Smooth muscle cell (in vitro differentiated cells): ENCODE data around the gene PLAA. TPM values are rescaled to one million over a fixed set of nuclear protein-coding genes. Genes with fewer than 3 reads are reported as not detected.

Source experiments
- DNase-seq: peaks from one replicate; lab custom pipeline; 2025; ENCODE audit not compliant: unreplicated experiment; lab: John Stamatoyannopoulos, UW
- H2AFZ ChIP-seq: fragments of 200-600 bp; sonication (generic); 2 replicates; pipeline ENCODE4 v1.6.0; 2016; ENCODE audit warnings: antibody characterized with exemption, low read depth, mild to moderate bottlenecking
- H3F3A ChIP-seq: fragments of 200-600 bp; sonication (generic); 2 replicates; pipeline ENCODE4 v1.6.0; 2017; ENCODE audit warnings: antibody characterized with exemption, low read depth
- H3K27ac ChIP-seq: fragments of 200-600 bp; sonication (generic); 2 replicates; pipeline ENCODE4 v1.5.1; 2016; ENCODE audit warnings: low read depth, mild to moderate bottlenecking
- H3K27me3 ChIP-seq: fragments of 200-600 bp; sonication (generic); 2 replicates; pipeline ENCODE4 v1.6.1; 2016; ENCODE audit warnings: low read depth, mild to moderate bottlenecking
- H3K36me3 ChIP-seq: fragments of 200-600 bp; sonication (generic); 2 replicates; pipeline ENCODE4 v1.5.1; 2016; ENCODE audit warnings: low read depth
- H3K4me1 ChIP-seq: fragments of 200-600 bp; sonication (generic); 2 replicates; pipeline ENCODE4 v1.5.1; 2016; ENCODE audit warnings: low read depth
- H3K4me2 ChIP-seq: fragments of 200-600 bp; sonication (generic); 2 replicates; pipeline ENCODE4 v1.6.0; 2016; ENCODE audit warnings: mild to moderate bottlenecking
- H3K4me3 ChIP-seq: fragments of 200-600 bp; sonication (generic); 2 replicates; pipeline ENCODE4 v1.5.1; 2016; ENCODE audit warnings: mild to moderate bottlenecking
- H3K79me2 ChIP-seq: fragments of 200-600 bp; sonication (generic); 2 replicates; pipeline ENCODE4 v1.6.0; 2016; ENCODE audit warnings: low read depth, mild to moderate bottlenecking
- H3K9ac ChIP-seq: fragments of 200-600 bp; sonication (generic); 2 replicates; pipeline ENCODE4 v1.6.0; 2016; ENCODE audit warnings: low read depth
- H3K9me3 ChIP-seq: fragments of 200-600 bp; sonication (generic); replicated peaks from 2 replicates; pipeline ENCODE4 v1.5.1; 2016; ENCODE audit warnings: low read depth
- H4K20me1 ChIP-seq: fragments of 200-600 bp; sonication (generic); 2 replicates; pipeline ENCODE4 v1.6.0; 2016; ENCODE audit warnings: low read depth
- WGBS: methylation state at CpG from one replicate; pipeline ENCODE4 v1.1.7; 2016; ENCODE audit warnings: low lambda C conversion rate; 5-methylcytosine and 5-hydroxymethylcytosine counted together
- polyA plus RNA-seq: library from polyadenylated mRNA; unstranded; fragments of >200 nt; fragmentation: Nextera tagmentation; extraction: Ambion mirVana; gene quantifications from 2 replicates; pipeline ENCODE4 v1.2.1, GENCODE V29; 2016
- total RNA-seq: library from RNA; depleted of rRNA; stranded (reverse); fragments of >200 nt; gene quantifications from 2 replicates; pipeline ENCODE4 v1.2.3, GENCODE V29; 2014
- TF ChIP-seq, protein P1 (sequence below): fragments of 200-600 bp; sonication (generic); IDR thresholded peaks from 2 replicates; pipeline ENCODE4 v1.5.1; 2017; ENCODE audit warnings: borderline replicate concordance, mild to moderate bottlenecking, antibody characterized with exemption; ENCODE audit not compliant: insufficient read depth, poor library complexity, severe bottlenecking

Gene PLAA
- total and polyA plus RNA-seq, 2 experiments from 2014 or later = 30.3 to 32.3 TPM

DNA sequence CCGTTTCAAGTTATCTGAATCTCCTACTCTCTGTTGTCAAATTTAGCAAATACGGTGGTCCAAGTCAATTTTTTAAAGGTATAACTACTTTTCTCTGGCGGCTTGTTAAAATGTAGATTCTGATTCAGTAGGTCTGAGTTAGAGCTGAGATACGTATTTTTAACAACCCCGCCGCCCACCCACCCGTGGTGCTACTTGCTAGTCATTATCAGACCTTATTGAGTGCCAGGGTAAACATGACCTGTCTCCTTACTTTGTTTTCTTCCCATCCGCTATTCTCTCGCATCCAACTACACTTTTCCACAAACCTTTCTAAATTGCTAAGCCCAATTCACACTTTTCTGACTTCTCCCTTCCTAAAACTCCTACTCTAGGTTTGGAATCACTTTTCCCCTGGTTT lies 694 bp upstream of the PLAA start:
- Histone ChIP-seq H3K27me3 (no peaks in the 10 kb centered on the region), H3K27ac (peak overlapping the region; percentile 99)
- 4% methylated on average over 9 of the region's 9 CpGs for WGBS

GRCh38 chr9:26945591-26945990 lies 1.5 kb downstream of the PLAA start:
- no peak for DNase-seq
- peaks cover 19% of the 10 kb centered on the region for H3K4me1 ChIP-seq
- H4K20me1 ChIP-seq = peaks cover 32% of the 10 kb centered on the region
- no peaks in the 10 kb centered on the region for H3K27me3 ChIP-seq
- H3K4me2 ChIP-seq = peak overlapping the region; percentile 99
- H3K9me3 ChIP-seq = no peaks in the 10 kb centered on the region
- peak overlapping the region; percentile 99 for H3K27ac ChIP-seq
- H3K36me3 ChIP-seq = no peaks in the 10 kb centered on the region
- H3K9ac ChIP-seq = peak overlapping the region; percentile 99
- peak overlapping the region; percentile 93 for H3K4me3 ChIP-seq
- H2AFZ ChIP-seq = no peak overlapping the region
- 14% methylated on average over 2 of the region's 2 CpGs for WGBS
- peaks cover 63% of the 10 kb centered on the region for H3K79me2 ChIP-seq
- TF ChIP-seq, protein P1, sequence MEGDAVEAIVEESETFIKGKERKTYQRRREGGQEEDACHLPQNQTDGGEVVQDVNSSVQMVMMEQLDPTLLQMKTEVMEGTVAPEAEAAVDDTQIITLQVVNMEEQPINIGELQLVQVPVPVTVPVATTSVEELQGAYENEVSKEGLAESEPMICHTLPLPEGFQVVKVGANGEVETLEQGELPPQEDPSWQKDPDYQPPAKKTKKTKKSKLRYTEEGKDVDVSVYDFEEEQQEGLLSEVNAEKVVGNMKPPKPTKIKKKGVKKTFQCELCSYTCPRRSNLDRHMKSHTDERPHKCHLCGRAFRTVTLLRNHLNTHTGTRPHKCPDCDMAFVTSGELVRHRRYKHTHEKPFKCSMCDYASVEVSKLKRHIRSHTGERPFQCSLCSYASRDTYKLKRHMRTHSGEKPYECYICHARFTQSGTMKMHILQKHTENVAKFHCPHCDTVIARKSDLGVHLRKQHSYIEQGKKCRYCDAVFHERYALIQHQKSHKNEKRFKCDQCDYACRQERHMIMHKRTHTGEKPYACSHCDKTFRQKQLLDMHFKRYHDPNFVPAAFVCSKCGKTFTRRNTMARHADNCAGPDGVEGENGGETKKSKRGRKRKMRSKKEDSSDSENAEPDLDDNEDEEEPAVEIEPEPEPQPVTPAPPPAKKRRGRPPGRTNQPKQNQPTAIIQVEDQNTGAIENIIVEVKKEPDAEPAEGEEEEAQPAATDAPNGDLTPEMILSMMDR = no peak
- no peaks in the 10 kb centered on the region for H3F3A ChIP-seq

More for the DNA sequence above, 694 bp upstream of the PLAA start:
- peak overlapping the region; percentile 93 for H3K4me3 ChIP-seq
- H3F3A ChIP-seq = no peaks in the 10 kb centered on the region
- H3K9ac ChIP-seq = peak overlapping the region; percentile 99
- peak overlapping the region; percentile 94 for H2AFZ ChIP-seq
- H3K9me3 ChIP-seq = no peaks in the 10 kb centered on the region
- H3K4me2 ChIP-seq = peak overlapping the region; percentile 99
- H3K4me1 ChIP-seq = peaks cover 19% of the 10 kb centered on the region
- peaks cover 43% of the 10 kb centered on the region for H3K79me2 ChIP-seq
- peaks cover 19% of the 10 kb centered on the region for H4K20me1 ChIP-seq
- no peaks in the 10 kb centered on the region for H3K36me3 ChIP-seq
- TF ChIP-seq, protein P1 = no peak
- no peak for DNase-seq

GRCh38 chr9:26940779-26941178 lies 6.3 kb downstream of the PLAA start:
- Histone ChIP-seq H3K4me3 (no peak overlapping the region), H3K79me2 (peaks cover 99% of the 10 kb centered on the region), H3K4me2 (no peak overlapping the region), H2AFZ (no peak overlapping the region), H4K20me1 (peaks cover 60% of the 10 kb centered on the region), H3K27ac (no peak overlapping the region), H3K9ac (no peak overlapping the region), H3K9me3 (no peaks in the 10 kb centered on the region), H3K36me3 (no peaks in the 10 kb centered on the region), H3K27me3 (no peaks in the 10 kb centered on the region), H3K4me1 (peaks cover 18% of the 10 kb centered on the region), H3F3A (no peaks in the 10 kb centered on the region)
- no peak for DNase-seq
- TF ChIP-seq, protein P1 = no peak
- WGBS = 91% methylated on average over 1 of the region's 1 CpG
